ENCODE data around the gene TTC28.

The TTC28 gene

DNA sequence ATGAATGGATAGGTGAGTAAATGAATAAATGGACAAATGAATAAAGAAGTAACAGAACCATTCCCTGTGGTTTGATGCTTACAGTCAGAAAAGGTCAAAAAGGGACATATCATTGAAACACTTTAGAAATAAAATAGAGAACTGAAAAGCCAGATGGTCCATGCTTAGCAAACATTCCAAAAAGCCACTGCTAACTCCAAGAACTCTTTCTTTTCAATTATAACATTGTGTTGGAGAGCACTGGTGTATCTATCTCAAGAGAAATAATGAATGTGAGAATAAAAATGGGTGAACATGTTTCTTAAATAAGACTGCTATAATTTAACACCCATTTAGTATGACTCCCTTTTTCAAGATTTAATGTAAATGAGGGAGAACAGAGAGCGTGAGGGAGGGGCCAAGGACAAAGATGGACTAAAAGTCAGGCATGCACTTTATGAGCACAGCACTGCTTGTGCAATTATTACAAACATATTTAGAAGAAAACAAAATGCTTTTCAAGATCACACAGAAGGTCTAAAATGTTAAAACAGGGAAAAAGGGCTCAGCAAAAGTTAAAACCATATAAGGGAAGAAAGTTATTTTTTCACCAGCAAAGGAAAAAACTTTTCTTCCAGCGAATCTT is 536.3 kb downstream of the TTC28 start:
- CTCF ChIA-PET = no interaction called here
- TF ChIP-seq ZFP37 (tag by site-specific recombination; IDR thresholded peaks at IDR 0.05) (no peak), ZIC2 (tag by site-specific recombination; IDR thresholded peaks at IDR 0.05) (no peak), ZNF629 (tag by site-specific recombination; IDR thresholded peaks at IDR 0.05) (no peak), SETDB1 (IDR thresholded peaks at IDR 0.05; ENCODE audit: insufficient read length, low read length) (no peak), ZNF350 (tag by site-specific recombination; IDR thresholded peaks at IDR 0.05) (no peak), PRDM1 (tag by site-specific recombination; IDR thresholded peaks at IDR 0.05) (peak; percentile 64), ZNF302 (tag by site-specific recombination; IDR thresholded peaks at IDR 0.05; ENCODE audit: low read depth) (no peak), ZNF654 (tag by site-specific recombination; IDR thresholded peaks at IDR 0.05; ENCODE audit: low read depth) (no peak)
- Histone ChIP-seq H3K27ac (ENCODE audit: extremely low read depth, low read depth, low read length) (no peak overlapping the region), H3K4me3 (ENCODE audit: low read depth, low read length) (no peak overlapping the region), H3K4me1 (ENCODE audit: control insufficient read depth, insufficient read depth, low read length) (peaks cover 16% of the 10 kb centered on the region), H3K36me3 (ENCODE audit: control insufficient read depth in 2 of 2, insufficient read depth in 1 of 2, low read length in 2 of 2) (no peaks in the 10 kb centered on the region), H3K9me3 (ENCODE audit: control insufficient read depth, insufficient read depth, low read depth, low read length) (no peaks in the 10 kb centered on the region)
- POLR2A ChIA-PET = no interaction called here

DNA sequence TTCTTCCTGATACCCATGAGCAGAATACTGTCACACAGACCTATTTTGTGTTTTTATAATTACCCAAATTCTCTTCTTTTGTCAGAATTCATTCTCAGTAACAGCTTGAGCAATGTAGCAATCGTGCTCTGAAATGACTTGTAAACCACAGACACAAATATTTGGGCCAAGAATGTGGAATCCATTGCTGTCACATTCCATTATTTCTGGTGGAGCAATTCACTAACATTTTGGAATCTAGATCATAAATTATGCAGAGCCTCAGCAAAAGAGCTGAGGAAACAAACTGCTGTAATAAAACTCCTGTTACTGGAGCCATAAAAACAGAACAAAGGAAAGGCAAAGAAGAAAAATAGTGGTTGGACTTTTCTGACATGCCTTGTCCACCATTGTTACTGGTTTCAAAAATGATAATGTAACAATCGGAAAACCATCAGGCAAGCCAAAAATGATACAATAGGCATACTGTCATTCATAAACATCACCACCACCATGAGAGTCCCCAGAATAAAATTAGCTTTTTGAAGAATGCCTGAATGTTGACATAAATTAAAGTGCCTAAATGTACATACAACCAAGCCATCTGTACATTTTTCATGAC is 537.2 kb downstream of the TTC28 start:
- H3K9me3 ChIP-seq (ENCODE audit: control insufficient read depth, insufficient read depth, low read depth, low read length) = no peaks in the 10 kb centered on the region
- ChIA-PET CTCF (interaction anchor here (0.7 to 0.8 kb wide), 2 partner anchors 58 to 1064 kb away, joined by 3 to 4 read pairs; no protein-coding TSS in a partner anchor), POLR2A (no interaction called here)
- H3K27ac ChIP-seq (ENCODE audit: extremely low read depth, low read depth, low read length) = no peak overlapping the region
- H3K4me3 ChIP-seq (ENCODE audit: low read depth, low read length) = no peak overlapping the region
- no peaks in the 10 kb centered on the region for H3K36me3 ChIP-seq (ENCODE audit: control insufficient read depth in 2 of 2, insufficient read depth in 1 of 2, low read length in 2 of 2)
- H3K4me1 ChIP-seq (ENCODE audit: control insufficient read depth, insufficient read depth, low read length) = peaks cover 16% of the 10 kb centered on the region
- TF ChIP-seq ZNF140 (tag by site-specific recombination; IDR thresholded peaks at IDR 0.05) = no peak
- no peak for TF ChIP-seq ZFHX2 (tag by site-specific recombination; conservative IDR thresholded peaks at IDR 0.05)
- no peak for TF ChIP-seq ZNF433 (tag by site-specific recombination; IDR thresholded peaks at IDR 0.05; ENCODE audit: low read depth)
- TF ChIP-seq, protein P1, sequence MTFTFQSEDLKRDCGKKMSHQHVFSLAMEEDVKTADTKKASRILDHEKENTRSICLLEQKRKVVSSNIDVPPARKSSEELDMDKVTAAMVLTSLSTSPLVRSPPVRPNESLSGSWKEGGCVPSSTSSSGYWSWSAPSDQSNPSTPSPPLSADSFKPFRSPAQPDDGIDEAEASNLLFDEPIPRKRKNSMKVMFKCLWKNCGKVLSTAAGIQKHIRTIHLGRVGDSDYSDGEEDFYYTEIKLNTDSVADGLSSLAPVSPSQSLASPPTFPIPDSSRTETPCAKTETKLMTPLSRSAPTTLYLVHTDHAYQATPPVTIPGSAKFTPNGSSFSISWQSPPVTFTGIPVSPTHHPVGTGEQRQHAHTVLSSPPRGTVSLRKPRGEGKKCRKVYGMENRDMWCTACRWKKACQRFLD (tag by site-specific recombination; IDR thresholded peaks at IDR 0.05) = no peak
- peak; percentile 44; the same call in 1 of the 2 replicates for TF ChIP-seq HOXD13 (CRISPR knock-in tag; IDR thresholded peaks at IDR 0.05; ENCODE audit: borderline replicate concordance)
- TF ChIP-seq ZNF654 (tag by site-specific recombination; IDR thresholded peaks at IDR 0.05; ENCODE audit: low read depth) = no peak
- TF ChIP-seq, protein P2, sequence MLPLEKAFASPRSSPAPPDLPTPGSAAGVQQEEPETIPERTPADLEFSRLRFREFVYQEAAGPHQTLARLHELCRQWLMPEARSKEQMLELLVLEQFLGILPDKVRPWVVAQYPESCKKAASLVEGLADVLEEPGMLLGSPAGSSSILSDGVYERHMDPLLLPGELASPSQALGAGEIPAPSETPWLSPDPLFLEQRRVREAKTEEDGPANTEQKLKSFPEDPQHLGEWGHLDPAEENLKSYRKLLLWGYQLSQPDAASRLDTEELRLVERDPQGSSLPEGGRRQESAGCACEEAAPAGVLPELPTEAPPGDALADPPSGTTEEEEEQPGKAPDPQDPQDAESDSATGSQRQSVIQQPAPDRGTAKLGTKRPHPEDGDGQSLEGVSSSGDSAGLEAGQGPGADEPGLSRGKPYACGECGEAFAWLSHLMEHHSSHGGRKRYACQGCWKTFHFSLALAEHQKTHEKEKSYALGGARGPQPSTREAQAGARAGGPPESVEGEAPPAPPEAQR (tag by site-specific recombination; IDR thresholded peaks at IDR 0.05) = no peak
- TF ChIP-seq, protein P3, sequence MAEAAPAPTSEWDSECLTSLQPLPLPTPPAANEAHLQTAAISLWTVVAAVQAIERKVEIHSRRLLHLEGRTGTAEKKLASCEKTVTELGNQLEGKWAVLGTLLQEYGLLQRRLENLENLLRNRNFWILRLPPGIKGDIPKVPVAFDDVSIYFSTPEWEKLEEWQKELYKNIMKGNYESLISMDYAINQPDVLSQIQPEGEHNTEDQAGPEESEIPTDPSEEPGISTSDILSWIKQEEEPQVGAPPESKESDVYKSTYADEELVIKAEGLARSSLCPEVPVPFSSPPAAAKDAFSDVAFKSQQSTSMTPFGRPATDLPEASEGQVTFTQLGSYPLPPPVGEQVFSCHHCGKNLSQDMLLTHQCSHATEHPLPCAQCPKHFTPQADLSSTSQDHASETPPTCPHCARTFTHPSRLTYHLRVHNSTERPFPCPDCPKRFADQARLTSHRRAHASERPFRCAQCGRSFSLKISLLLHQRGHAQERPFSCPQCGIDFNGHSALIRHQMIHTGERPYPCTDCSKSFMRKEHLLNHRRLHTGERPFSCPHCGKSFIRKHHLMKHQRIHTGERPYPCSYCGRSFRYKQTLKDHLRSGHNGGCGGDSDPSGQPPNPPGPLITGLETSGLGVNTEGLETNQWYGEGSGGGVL (tag by site-specific recombination; IDR thresholded peaks at IDR 0.05) = no peak
- TF ChIP-seq BCL11B (tag by site-specific recombination; IDR thresholded peaks at IDR 0.05; ENCODE audit: low read depth) = no peak
- TF ChIP-seq ZNF354C (tag by site-specific recombination; IDR thresholded peaks at IDR 0.05; ENCODE audit: borderline replicate concordance, low read depth) = no peak
- no peak for TF ChIP-seq ZNF24 (tag by site-specific recombination; IDR thresholded peaks at IDR 0.05)
- TF ChIP-seq ZSCAN30 (tag by site-specific recombination; IDR thresholded peaks at IDR 0.05) = 0 out of 2 replicates have a peak, but pooled peaks have one; percentile 9
- TF ChIP-seq, protein P4, sequence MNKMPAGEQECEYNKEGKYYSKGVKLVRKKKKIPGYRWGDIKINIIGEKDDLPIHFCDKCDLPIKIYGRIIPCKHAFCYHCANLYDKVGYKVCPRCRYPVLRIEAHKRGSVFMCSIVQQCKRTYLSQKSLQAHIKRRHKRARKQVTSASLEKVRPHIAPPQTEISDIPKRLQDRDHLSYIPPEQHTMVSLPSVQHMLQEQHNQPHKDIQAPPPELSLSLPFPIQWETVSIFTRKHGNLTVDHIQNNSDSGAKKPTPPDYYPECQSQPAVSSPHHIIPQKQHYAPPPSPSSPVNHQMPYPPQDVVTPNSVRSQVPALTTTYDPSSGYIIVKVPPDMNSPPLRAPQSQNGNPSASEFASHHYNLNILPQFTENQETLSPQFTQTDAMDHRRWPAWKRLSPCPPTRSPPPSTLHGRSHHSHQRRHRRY (tag by site-specific recombination; IDR thresholded peaks at IDR 0.05) = no peak
- no peak for TF ChIP-seq ZNF266 (tag by site-specific recombination; IDR thresholded peaks at IDR 0.05; ENCODE audit: low read depth)
- no peak for TF ChIP-seq ZNF623 (tag by site-specific recombination; IDR thresholded peaks at IDR 0.05)
- no peak for TF ChIP-seq ZFP37 (tag by site-specific recombination; IDR thresholded peaks at IDR 0.05)
- no peak for TF ChIP-seq ZNF366 (tag by site-specific recombination; conservative IDR thresholded peaks at IDR 0.05)
- no peak for TF ChIP-seq ZNF768 (tag by site-specific recombination; IDR thresholded peaks at IDR 0.05)
- no peak for TF ChIP-seq ZNF558 (tag by site-specific recombination; IDR thresholded peaks at IDR 0.05)
- TF ChIP-seq, protein P5, sequence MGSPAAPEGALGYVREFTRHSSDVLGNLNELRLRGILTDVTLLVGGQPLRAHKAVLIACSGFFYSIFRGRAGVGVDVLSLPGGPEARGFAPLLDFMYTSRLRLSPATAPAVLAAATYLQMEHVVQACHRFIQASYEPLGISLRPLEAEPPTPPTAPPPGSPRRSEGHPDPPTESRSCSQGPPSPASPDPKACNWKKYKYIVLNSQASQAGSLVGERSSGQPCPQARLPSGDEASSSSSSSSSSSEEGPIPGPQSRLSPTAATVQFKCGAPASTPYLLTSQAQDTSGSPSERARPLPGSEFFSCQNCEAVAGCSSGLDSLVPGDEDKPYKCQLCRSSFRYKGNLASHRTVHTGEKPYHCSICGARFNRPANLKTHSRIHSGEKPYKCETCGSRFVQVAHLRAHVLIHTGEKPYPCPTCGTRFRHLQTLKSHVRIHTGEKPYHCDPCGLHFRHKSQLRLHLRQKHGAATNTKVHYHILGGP (tag by site-specific recombination; IDR thresholded peaks at IDR 0.05) = 0 out of 2 replicates have a peak, but pooled peaks have one; percentile 6
- no peak for TF ChIP-seq ZNF555 (tag by site-specific recombination; conservative IDR thresholded peaks at IDR 0.05)

Data from HEK293 (cell line).